ENCODE results near the gene SYT13. TPM values are rescaled to one million over a fixed set of nuclear protein-coding genes. Genes with fewer than 3 reads are reported as not detected.

SYT13 gene
- total RNA-seq, 6 experiments from 2014 or later: 0.12 to 0.63 (median 0.44) TPM; not detected in 1

GRCh38 chr11:45300715-45301114, 14.6 kb upstream of the SYT13 start:
- Histone ChIP-seq H3K4me1 (no peaks in the 10 kb centered on the region), H3K36me3 (no peaks in the 10 kb centered on the region), H3K4me3 (no peak overlapping the region), H3K9me3 (no peaks in the 10 kb centered on the region), H3K27ac (no peak overlapping the region), H3K27me3 (no peaks in the 10 kb centered on the region)
- no CpG with 5 or more reads among the region's 3 CpGs for WGBS (ENCODE audit: insufficient coverage, low coverage, low lambda C conversion rate, missing lambda C conversion rate)
- DNase-seq: no peak
- TF ChIP-seq, protein P1, sequence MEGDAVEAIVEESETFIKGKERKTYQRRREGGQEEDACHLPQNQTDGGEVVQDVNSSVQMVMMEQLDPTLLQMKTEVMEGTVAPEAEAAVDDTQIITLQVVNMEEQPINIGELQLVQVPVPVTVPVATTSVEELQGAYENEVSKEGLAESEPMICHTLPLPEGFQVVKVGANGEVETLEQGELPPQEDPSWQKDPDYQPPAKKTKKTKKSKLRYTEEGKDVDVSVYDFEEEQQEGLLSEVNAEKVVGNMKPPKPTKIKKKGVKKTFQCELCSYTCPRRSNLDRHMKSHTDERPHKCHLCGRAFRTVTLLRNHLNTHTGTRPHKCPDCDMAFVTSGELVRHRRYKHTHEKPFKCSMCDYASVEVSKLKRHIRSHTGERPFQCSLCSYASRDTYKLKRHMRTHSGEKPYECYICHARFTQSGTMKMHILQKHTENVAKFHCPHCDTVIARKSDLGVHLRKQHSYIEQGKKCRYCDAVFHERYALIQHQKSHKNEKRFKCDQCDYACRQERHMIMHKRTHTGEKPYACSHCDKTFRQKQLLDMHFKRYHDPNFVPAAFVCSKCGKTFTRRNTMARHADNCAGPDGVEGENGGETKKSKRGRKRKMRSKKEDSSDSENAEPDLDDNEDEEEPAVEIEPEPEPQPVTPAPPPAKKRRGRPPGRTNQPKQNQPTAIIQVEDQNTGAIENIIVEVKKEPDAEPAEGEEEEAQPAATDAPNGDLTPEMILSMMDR (IDR thresholded peaks at IDR 0.05): no peak
- TF ChIP-seq POLR2A (IDR thresholded peaks at IDR 0.05): no peak
- intact Hi-C loops (cut with DNase I): no loop called here
- no peak for ATAC-seq

DNA sequence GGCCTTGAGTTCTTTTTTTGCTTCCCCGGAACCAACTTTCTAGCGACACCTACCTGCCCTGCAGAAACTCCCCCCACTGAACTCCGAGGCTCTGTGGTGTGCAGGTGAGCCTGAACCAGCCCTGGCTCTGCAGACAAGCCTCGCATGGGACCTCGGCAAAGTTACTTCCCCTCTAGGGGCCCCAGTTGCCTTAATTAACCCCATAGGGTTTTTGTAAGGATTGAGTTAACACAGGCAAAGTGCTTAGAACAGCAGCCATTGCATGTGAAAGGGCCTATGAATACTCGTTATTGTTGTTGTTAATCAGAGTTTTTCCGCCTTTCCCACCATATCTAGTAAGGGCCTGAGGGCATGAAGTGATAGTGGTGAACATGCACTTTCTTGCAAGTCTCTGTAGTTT, 12.6 kb upstream of the SYT13 start:
- TF ChIP-seq POLR2A (IDR thresholded peaks at IDR 0.05): no peak
- TF ChIP-seq, protein P1 (IDR thresholded peaks at IDR 0.05): no peak
- Histone ChIP-seq H3K9me3 (no peaks in the 10 kb centered on the region), H3K4me1 (no peaks in the 10 kb centered on the region), H3K36me3 (no peaks in the 10 kb centered on the region), H3K27me3 (no peaks in the 10 kb centered on the region), H3K27ac (no peak overlapping the region), H3K4me3 (no peak overlapping the region)
- ATAC-seq: no peak
- intact Hi-C loops (cut with DNase I): loop anchor here (5.0 to 10.0 kb wide), 3 partner anchors 191 to 364 kb away; no protein-coding TSS in a partner anchor
- WGBS (ENCODE audit: insufficient coverage, low coverage, low lambda C conversion rate, missing lambda C conversion rate): 43% methylated on average over 7 of the region's 7 CpGs
- no peak for DNase-seq

DNA sequence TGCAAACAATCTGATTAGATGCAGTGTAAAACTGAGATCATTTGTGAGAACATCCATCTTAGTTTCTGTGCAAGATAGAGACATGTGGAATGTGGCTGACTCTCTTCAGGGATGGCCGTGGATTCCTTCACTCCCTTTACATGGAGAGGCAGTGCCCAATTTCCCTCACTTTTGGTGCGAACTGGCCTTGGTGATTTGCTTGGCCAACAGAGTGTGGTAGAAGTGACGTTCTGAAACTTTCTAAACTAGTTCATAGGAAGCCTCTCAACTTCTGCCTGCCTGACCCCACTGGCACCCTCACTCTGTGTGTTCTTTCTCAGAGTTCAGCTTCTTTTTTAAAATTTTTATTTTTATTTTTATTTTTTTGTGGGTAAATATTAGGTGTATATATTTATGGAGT, 9.9 kb upstream of the SYT13 start:
- 41% methylated on average over 2 of the region's 3 CpGs for WGBS (ENCODE audit: insufficient coverage, low coverage, low lambda C conversion rate, missing lambda C conversion rate)
- intact Hi-C loops (cut with DNase I): loop anchor here (5.0 to 10.0 kb wide), 3 partner anchors 189 to 361 kb away; no protein-coding TSS in a partner anchor
- TF ChIP-seq, protein P1 (IDR thresholded peaks at IDR 0.05): no peak
- TF ChIP-seq POLR2A (IDR thresholded peaks at IDR 0.05): no peak
- Histone ChIP-seq H3K36me3 (no peaks in the 10 kb centered on the region), H3K27ac (no peak overlapping the region), H3K27me3 (no peaks in the 10 kb centered on the region), H3K4me3 (no peak overlapping the region), H3K9me3 (no peaks in the 10 kb centered on the region), H3K4me1 (no peaks in the 10 kb centered on the region)
- no peak for DNase-seq
- no peak for ATAC-seq

GRCh38 chr11:45294499-45294898, 8.4 kb upstream of the SYT13 start:
- Histone ChIP-seq H3K4me1 (no peaks in the 10 kb centered on the region), H3K27me3 (no peaks in the 10 kb centered on the region), H3K36me3 (no peaks in the 10 kb centered on the region), H3K27ac (no peak overlapping the region), H3K4me3 (no peak overlapping the region), H3K9me3 (no peaks in the 10 kb centered on the region)
- intact Hi-C loops (cut with DNase I): loop anchor here (10.0 kb wide), 2 partner anchors 190 to 360 kb away; no protein-coding TSS in a partner anchor
- ATAC-seq (peak in 1 of 4 donors; percentile 29), DNase-seq (no peak)
- 69% methylated on average over 4 of the region's 4 CpGs for WGBS (ENCODE audit: insufficient coverage, low coverage, low lambda C conversion rate, missing lambda C conversion rate)
- no peak for TF ChIP-seq POLR2A (IDR thresholded peaks at IDR 0.05)
- TF ChIP-seq, protein P1 (IDR thresholded peaks at IDR 0.05): no peak
